B cell (primary cell): ENCODE measurements around the gene BAZ2B. TPM values are rescaled to one million over a fixed set of nuclear protein-coding genes. Genes with fewer than 3 reads are reported as not detected.

Experiments used
- ATAC-seq: fragments of 200-7000 bp; cut with Tn5 transposase; one replicate; pipeline ENCODE4 v1.10.0; 2021; ENCODE audit warnings: low read depth, mild to moderate bottlenecking, moderate number of reproducible peaks, moderate library complexity
- CTCF ChIA-PET: fragments of 350-600 bp; sonication (Branson Sonifier 250); formaldehyde crosslinking; loops from one replicate; lab custom pipeline; 2021; ENCODE audit warnings: antibody characterized with exemption, inconsistent platforms; lab: Charles Lee
- POLR2A ChIA-PET: fragments of 350-600 bp; sonication (Branson Sonifier 250); formaldehyde crosslinking; loops from one replicate; lab custom pipeline; 2021; ENCODE audit warnings: antibody characterized with exemption; lab: Charles Lee
- DNase-seq: peaks from one replicate; pipeline ENCODE4 v3.0.0; 2013
- H2AFZ ChIP-seq: 2 replicates; pipeline ENCODE4 v1.6.1; 2012; ENCODE audit warnings: mild to moderate bottlenecking, low read depth, low read length; ENCODE audit not compliant: insufficient read depth, poor library complexity, severe bottlenecking
- H3K27ac ChIP-seq, 2 donors: 1 replicate in 1 of 2; 2 replicates in 1 of 2; pipeline ENCODE4 v1.5.1; 2012 to 2013; ENCODE audit warnings: low read length in 2 of 2, mild to moderate bottlenecking in 2 of 2, moderate library complexity in 1 of 2
- H3K27me3 ChIP-seq, 4 experiments: fragments of 200-600 bp in 1 of 4; sonication (generic) in 1 of 4; replicated peaks in 1 of 4; 1 replicate in 2 of 4; 2 replicates in 2 of 4; pipeline versions ENCODE4 v1.6.1 to v1.7.0; 2013 to 2016; ENCODE audit warnings: low read length in 3 of 4, mild to moderate bottlenecking in 2 of 4, mixed read lengths in 1 of 4, moderate library complexity in 1 of 4; ENCODE audit not compliant: insufficient read depth in 4 of 4, control insufficient read depth in 3 of 4; ENCODE audit errors: control extremely low read depth in 1 of 4
- H3K36me3 ChIP-seq, 2 experiments: replicated peaks in 1 of 2; 1 replicate in 1 of 2; 2 replicates in 1 of 2; pipeline versions ENCODE4 v1.6.1 to v1.7.1; 2013; ENCODE audit warnings: low read length in 1 of 2; ENCODE audit not compliant: insufficient read depth in 2 of 2, control insufficient read depth in 1 of 2; ENCODE audit errors: control extremely low read depth in 1 of 2, extremely low read depth in 1 of 2
- H3K4me1 ChIP-seq, 2 donors: fragments of 200-600 bp in 1 of 2; sonication (generic) in 1 of 2; 1 replicate in 1 of 2; 2 replicates in 1 of 2; pipeline versions ENCODE4 v1.5.1 to v1.6.1; 2013 to 2017; ENCODE audit warnings: low read length in 2 of 2; ENCODE audit not compliant: control insufficient read depth in 2 of 2, insufficient read depth in 2 of 2
- H3K4me2 ChIP-seq: replicated peaks from 2 replicates; pipeline ENCODE3; 2012; ENCODE audit warnings: mild to moderate bottlenecking, low read depth, low read length; ENCODE audit not compliant: poor library complexity, severe bottlenecking
- H3K4me3 ChIP-seq, 5 experiments: fragments of 200-600 bp in 1 of 5; sonication (generic) in 1 of 5; 1 replicate in 3 of 5; 2 replicates in 2 of 5; pipeline versions ENCODE4 v1.5.1 to v1.7.0; 2011 to 2016; ENCODE audit warnings: low read length in 4 of 5, mild to moderate bottlenecking in 4 of 5, low read depth in 2 of 5, control low read depth in 1 of 5, moderate library complexity in 1 of 5; ENCODE audit not compliant: insufficient read depth in 1 of 5; ENCODE audit errors: control extremely low read depth in 1 of 5, extremely low read depth in 1 of 5
- H3K79me2 ChIP-seq: fragments of 200-600 bp; sonication (generic); one replicate; pipeline ENCODE4 v1.6.0; 2016; ENCODE audit warnings: low read length; ENCODE audit not compliant: control insufficient read depth, insufficient read depth
- H3K9ac ChIP-seq: fragments of 200-600 bp; sonication (generic); 2 replicates; pipeline ENCODE4 v1.6.1; 2017; ENCODE audit warnings: mild to moderate bottlenecking, low read length, moderate library complexity
- H3K9me3 ChIP-seq, 3 donors: one replicate each; pipeline versions ENCODE4 v1.6.1 to v1.7.1; 2013; ENCODE audit warnings: low read length in 2 of 3; ENCODE audit not compliant: control insufficient read depth in 2 of 3, insufficient read depth in 1 of 3; ENCODE audit errors: control extremely low read depth in 1 of 3
- H4K20me1 ChIP-seq: 2 replicates; pipeline ENCODE4 v1.6.0; 2012; ENCODE audit warnings: mild to moderate bottlenecking, low read length; ENCODE audit not compliant: insufficient read depth, control insufficient read depth, poor library complexity, severe bottlenecking
- H3K27ac Mint-ChIP-seq: one replicate; pipeline ENCODE4 v1.8.0; 2021; ENCODE audit warnings: mixed read lengths
- H3K27me3 Mint-ChIP-seq: one replicate; pipeline ENCODE4 v1.8.0; 2021; ENCODE audit warnings: mixed read lengths
- H3K4me1 Mint-ChIP-seq: one replicate; pipeline ENCODE4 v1.8.0; 2021; ENCODE audit warnings: mixed read lengths
- H3K4me3 Mint-ChIP-seq: one replicate; pipeline ENCODE4 v1.8.0; 2021; ENCODE audit warnings: mixed read lengths
- H3K9me3 Mint-ChIP-seq: one replicate; pipeline ENCODE4 v1.8.0; 2022; ENCODE audit warnings: mixed read lengths; ENCODE audit not compliant: insufficient read depth
- CTCF ChIP-seq: fragments of 200-600 bp; IDR thresholded peaks from one replicate; pipeline ENCODE4 v1.8.0; 2022; ENCODE audit warnings: antibody characterized with exemption, mild to moderate bottlenecking
- EZH2 ChIP-seq: IDR thresholded peaks from 2 replicates; pipeline ENCODE4 v1.6.1; 2012; ENCODE audit warnings: borderline replicate concordance, low read depth, mild to moderate bottlenecking, moderate library complexity, low read length; ENCODE audit not compliant: insufficient read depth, poor library complexity, severe bottlenecking
- WGBS: methylation state at CpG from one replicate; pipeline ENCODE4 v1.1.5; 2013; ENCODE audit warnings: missing lambda C conversion rate; ENCODE audit not compliant: insufficient coverage; 5-methylcytosine and 5-hydroxymethylcytosine counted together
- intact Hi-C: fragments of 100-400 bp; cut with micrococcal nuclease; formaldehyde crosslinking; loops from one replicate; pipeline ENCODE4 v1.10.0; 2022
- polyA plus RNA-seq: library from polyadenylated mRNA; depleted of rRNA; stranded (reverse); fragments of >200 nt; gene quantifications from 2 replicates; pipeline ENCODE4 v1.2.3, GENCODE V29; 2012
- total RNA-seq, 2 donors: library from RNA; stranded (reverse); fragments of 120-200 nt in 1 of 2; gene quantifications; 1 replicate in 1 of 2; 2 replicates in 1 of 2; pipeline versions ENCODE4 v1.2.3 to v1.2.4, GENCODE V29; 2013 to 2022

Gene BAZ2B
- total and polyA plus RNA-seq, 2 donors (not counting 1 experiment from before 2014, with no cell fraction given), result 8.6 to 42.3 TPM

DNA sequence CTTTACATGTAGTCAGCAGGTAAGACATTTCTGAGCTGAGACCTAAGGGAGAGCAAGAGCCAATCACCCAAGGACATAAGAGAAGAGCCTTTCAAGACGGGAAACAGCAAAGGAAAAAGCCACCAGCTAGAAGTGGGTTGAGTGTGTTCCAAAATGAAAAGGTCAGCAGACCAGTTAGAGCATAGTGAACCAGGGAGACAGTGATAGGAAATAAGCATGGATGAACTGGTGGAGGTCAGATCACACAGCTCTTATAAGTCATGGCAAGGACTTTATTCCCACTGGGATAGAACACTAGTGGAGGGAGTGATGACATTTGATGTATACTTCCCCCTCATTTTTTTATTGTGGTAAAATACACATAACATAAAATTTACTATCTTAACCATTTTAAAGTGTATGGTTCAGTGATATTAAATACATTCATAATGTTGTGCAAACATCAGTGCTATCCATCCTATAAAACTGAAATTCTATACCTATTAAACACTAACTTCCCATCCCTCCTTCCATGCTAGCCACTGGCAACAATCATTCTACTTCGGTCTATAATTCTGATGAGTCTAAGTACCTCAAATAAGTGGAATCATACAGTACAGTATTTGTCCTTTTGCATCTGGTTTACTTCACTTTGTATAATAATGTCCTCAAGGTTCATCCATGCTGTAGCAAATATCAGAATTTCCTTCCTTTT, 174.0 kb downstream of the BAZ2B start:
- H3K27me3 Mint-ChIP-seq, result no peaks in the 10 kb centered on the region
- ChIA-PET CTCF (no interaction called here), POLR2A (no interaction called here)
- DNase-seq, result no peak
- no peak overlapping the region for H3K9ac ChIP-seq
- no peaks in the 10 kb centered on the region for H3K4me1 Mint-ChIP-seq
- H4K20me1 ChIP-seq, result no peaks in the 10 kb centered on the region
- no peak overlapping the region for H3K27ac ChIP-seq
- WGBS, result 56% methylated on average over 1 of the region's 2 CpGs
- no peak overlapping the region for H3K4me2 ChIP-seq
- no peaks in the 10 kb centered on the region for H3K4me1 ChIP-seq
- ATAC-seq, result no peak
- peaks cover 6 to 46% of the 10 kb centered on the region in 2 experiments for H3K36me3 ChIP-seq
- H3K9me3 ChIP-seq, result no peaks in the 10 kb centered on the region
- H3K27ac Mint-ChIP-seq, result no peak overlapping the region
- no peaks in the 10 kb centered on the region for H3K27me3 ChIP-seq
- no peak overlapping the region for H2AFZ ChIP-seq
- no peak for TF ChIP-seq CTCF
- TF ChIP-seq EZH2, result no peak
- intact Hi-C loops, result no loop called here
- H3K4me3 ChIP-seq, result no peak overlapping the region
- no peaks in the 10 kb centered on the region for H3K79me2 ChIP-seq
- no peak overlapping the region for H3K4me3 Mint-ChIP-seq
- no peaks in the 10 kb centered on the region for H3K9me3 Mint-ChIP-seq

DNA sequence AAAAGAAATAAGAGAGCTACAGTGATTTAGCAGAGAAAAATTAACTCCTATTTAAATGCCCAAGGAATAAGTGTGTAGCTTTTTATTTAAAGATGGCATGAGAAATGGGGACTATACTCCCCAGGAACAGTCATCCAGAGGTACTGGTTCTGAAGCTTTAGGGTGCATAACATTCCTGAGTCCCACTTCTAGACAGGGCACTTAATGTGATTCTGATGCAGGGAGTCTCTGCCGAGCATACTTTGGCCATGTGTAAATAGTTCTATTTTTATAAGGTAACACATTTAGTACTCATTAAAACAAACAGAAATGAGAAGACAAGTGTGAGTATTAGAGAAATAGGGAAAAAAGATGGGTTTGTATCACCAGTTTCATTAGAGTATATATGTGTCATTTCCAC, 175.2 kb downstream of the BAZ2B start:
- DNase-seq (no peak), ATAC-seq (no peak)
- no peaks in the 10 kb centered on the region for H3K9me3 ChIP-seq
- H3K27ac Mint-ChIP-seq, result no peak overlapping the region
- H3K27me3 Mint-ChIP-seq, result no peaks in the 10 kb centered on the region
- no peak overlapping the region for H3K9ac ChIP-seq
- H4K20me1 ChIP-seq, result no peaks in the 10 kb centered on the region
- no peak overlapping the region for H3K4me3 ChIP-seq
- no peak overlapping the region for H2AFZ ChIP-seq
- no peaks in the 10 kb centered on the region for H3K27me3 ChIP-seq
- no peaks in the 10 kb centered on the region for H3K4me1 Mint-ChIP-seq
- H3K4me2 ChIP-seq, result no peak overlapping the region
- no peaks in the 10 kb centered on the region for H3K4me1 ChIP-seq
- POLR2A ChIA-PET, result no interaction called here
- CTCF ChIA-PET, result no interaction called here
- intact Hi-C loops, result no loop called here
- WGBS, result no CpG with 5 or more reads among the region's 1 CpG
- TF ChIP-seq CTCF (no peak), EZH2 (no peak)
- H3K79me2 ChIP-seq, result no peaks in the 10 kb centered on the region
- H3K36me3 ChIP-seq, result peaks cover 6 to 41% of the 10 kb centered on the region in 2 experiments
- no peak overlapping the region for H3K27ac ChIP-seq
- H3K4me3 Mint-ChIP-seq, result no peak overlapping the region
- no peaks in the 10 kb centered on the region for H3K9me3 Mint-ChIP-seq
